ENCODE data around the gene IGSF21. TPM values are rescaled to one million over a fixed set of nuclear protein-coding genes. Genes with fewer than 3 reads are reported as not detected.

The IGSF21 gene
- total RNA-seq, 4 donors from 2014 or later, result 1.2 to 19.1 (median 1.9) TPM; not detected in 1

DNA sequence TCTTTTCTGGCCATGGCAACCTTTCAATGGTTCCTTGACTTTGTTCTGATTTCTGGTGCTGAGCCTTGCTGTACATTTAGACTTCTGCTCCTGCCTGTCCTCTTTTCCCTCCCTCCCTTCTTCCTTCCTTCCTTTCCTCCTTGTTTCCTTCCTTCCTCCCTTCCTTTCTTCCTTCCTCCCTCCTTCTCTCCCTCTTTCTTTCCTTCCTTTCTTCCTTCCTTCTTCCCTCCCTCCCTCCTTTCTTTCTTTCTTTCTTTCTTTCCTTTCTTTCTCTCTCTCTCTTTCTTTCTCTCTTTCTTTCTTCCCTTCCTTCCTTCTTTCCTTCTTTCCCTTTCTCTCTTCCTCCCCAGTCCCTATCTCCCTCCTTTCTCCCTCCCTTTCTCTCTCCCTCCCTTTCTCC lies 10.4 kb upstream of the IGSF21 start:
- H3K36me3 ChIP-seq, result no peaks in the 10 kb centered on the region
- no peak for DNase-seq
- no peaks in the 10 kb centered on the region for H3K27me3 ChIP-seq
- H3K27ac ChIP-seq, result no peak overlapping the region
- no peak overlapping the region for H3K4me3 ChIP-seq
- H3K4me1 ChIP-seq, result no peaks in the 10 kb centered on the region
- intact Hi-C loops (cut with DNase I; ENCODE audit: low total_unique reads), result no loop called here
- no peaks in the 10 kb centered on the region for H3K9me3 ChIP-seq
- TF ChIP-seq POLR2A (IDR thresholded peaks at IDR 0.05) (no peak), CTCF (IDR thresholded peaks at IDR 0.05) (no peak)

DNA sequence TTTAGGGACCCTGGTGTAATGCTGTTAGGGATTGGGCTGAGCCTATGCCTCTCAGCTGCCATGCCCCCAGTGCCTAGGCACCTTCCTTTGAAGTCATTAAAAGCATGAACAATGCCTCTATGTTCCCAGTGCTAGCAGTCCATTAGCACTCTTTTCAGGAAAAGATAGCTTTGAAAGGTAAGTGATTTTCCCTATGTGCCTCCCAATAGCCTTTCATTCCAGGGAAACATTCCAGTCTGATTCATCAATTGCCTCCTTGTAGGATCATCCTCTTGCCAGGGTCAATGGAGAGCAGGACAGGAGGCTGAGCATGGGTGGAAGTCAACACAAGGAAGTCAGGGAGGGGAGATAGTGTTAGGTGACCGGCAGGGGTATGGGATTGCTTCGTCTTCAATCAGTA lies 8.6 kb upstream of the IGSF21 start:
- Histone ChIP-seq H3K27ac (no peak overlapping the region), H3K9me3 (no peaks in the 10 kb centered on the region), H3K4me1 (no peaks in the 10 kb centered on the region), H3K36me3 (no peaks in the 10 kb centered on the region), H3K4me3 (no peak overlapping the region), H3K27me3 (no peaks in the 10 kb centered on the region)
- TF ChIP-seq CTCF (IDR thresholded peaks at IDR 0.05), result no peak
- no peak for TF ChIP-seq POLR2A (IDR thresholded peaks at IDR 0.05)
- intact Hi-C loops (cut with DNase I; ENCODE audit: low total_unique reads), result no loop called here
- DNase-seq, result no peak

DNA sequence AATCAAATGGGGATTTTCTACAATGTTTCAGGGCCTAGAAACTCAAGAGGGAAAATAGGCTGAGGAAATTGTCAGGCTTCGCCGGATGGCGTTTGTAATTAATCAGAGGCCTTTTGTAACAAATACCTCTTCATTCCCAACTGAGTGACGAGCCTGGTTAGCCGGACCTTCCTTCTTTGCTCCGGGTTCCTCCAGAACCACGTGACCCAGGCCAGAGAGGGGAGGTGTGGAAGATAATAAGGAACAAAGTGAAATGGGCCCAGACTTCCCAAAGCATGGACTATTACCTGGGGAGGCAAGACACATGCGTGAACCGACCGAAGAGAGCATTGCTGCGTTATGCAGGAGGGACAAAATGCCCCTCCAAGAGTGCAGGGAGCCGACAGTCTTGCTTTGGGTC lies 7.5 kb upstream of the IGSF21 start:
- H3K4me1 ChIP-seq, result no peaks in the 10 kb centered on the region
- H3K9me3 ChIP-seq, result no peaks in the 10 kb centered on the region
- intact Hi-C loops (cut with DNase I; ENCODE audit: low total_unique reads), result no loop called here
- no peaks in the 10 kb centered on the region for H3K36me3 ChIP-seq
- H3K4me3 ChIP-seq, result no peak overlapping the region
- DNase-seq, result no peak
- TF ChIP-seq POLR2A (IDR thresholded peaks at IDR 0.05) (no peak), CTCF (IDR thresholded peaks at IDR 0.05) (no peak)
- no peaks in the 10 kb centered on the region for H3K27me3 ChIP-seq
- H3K27ac ChIP-seq, result no peak overlapping the region

- Histone ChIP-seq H3K4me3 (no peak overlapping the region), H3K27ac (no peak overlapping the region), H3K4me1 (no peaks in the 10 kb centered on the region), H3K27me3 (peaks cover 0 to 2% of the 10 kb centered on the region in 2 donors), H3K36me3 (no peaks in the 10 kb centered on the region), H3K9me3 (no peaks in the 10 kb centered on the region)
- peak; percentile 25 to 44 (median 34) for TF ChIP-seq CTCF (IDR thresholded peaks at IDR 0.05)
- TF ChIP-seq POLR2A (IDR thresholded peaks at IDR 0.05), result no peak
- intact Hi-C loops (cut with DNase I; ENCODE audit: low total_unique reads), result no loop called here
- peak in 1 of 2 donors; percentile 24 for DNase-seq
Observed at GRCh38 chr1:18100491-18101063, 7.0 kb upstream of the IGSF21 start.

DNA sequence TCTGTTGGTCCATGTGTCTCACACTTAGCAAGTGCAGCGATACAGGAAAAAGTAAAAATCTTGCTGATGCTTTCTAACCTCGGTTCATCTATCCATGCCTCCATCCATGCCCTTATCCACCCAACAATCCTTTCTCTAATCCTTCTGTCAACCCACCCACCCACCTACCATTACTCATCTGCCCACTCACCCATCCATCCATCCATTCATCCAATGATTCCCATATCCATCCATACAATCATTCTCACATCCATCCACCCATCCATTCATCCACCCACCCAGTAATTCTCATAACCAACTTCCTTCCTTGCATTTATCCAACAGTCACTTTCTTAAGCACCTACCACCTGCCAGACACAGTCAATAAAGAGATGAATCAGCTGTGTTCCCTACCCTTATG lies 6.1 kb upstream of the IGSF21 start:
- no peak for DNase-seq
- TF ChIP-seq CTCF (IDR thresholded peaks at IDR 0.05) (no peak), POLR2A (IDR thresholded peaks at IDR 0.05) (no peak)
- no peaks in the 10 kb centered on the region for H3K9me3 ChIP-seq

More for the DNA sequence above, 6.1 kb upstream of the IGSF21 start:
- intact Hi-C loops (cut with DNase I; ENCODE audit: low total_unique reads), result no loop called here
- no peak overlapping the region for H3K4me3 ChIP-seq
- H3K4me1 ChIP-seq, result no peaks in the 10 kb centered on the region
- H3K36me3 ChIP-seq, result no peaks in the 10 kb centered on the region
- no peak overlapping the region for H3K27ac ChIP-seq
- H3K27me3 ChIP-seq, result peaks cover 0 to 11% of the 10 kb centered on the region in 2 donors
